Hair follicular keratinocyte (primary cell): ENCODE data around the gene MYH11. TPM values are rescaled to one million over a fixed set of nuclear protein-coding genes. Genes with fewer than 3 reads are reported as not detected.

Experiments
- total RNA-seq: library from RNA; depleted of rRNA; stranded (reverse); fragments of >200 nt; gene quantifications from 2 replicates; pipeline ENCODE4 v1.2.3, GENCODE V29; 2015

MYH11 gene
- total RNA-seq, result not detected in 2 replicates

GRCh38 chr16:15856901-15857698 is at the start of gene MYH11:
Gene MYH11, minus strand, starts transcription at chr16:15857028. Its CDS starts 18,776 bp downstream, at chr16:15838252.

GRCh38 chr16:15888072-15888976 is 31.5 kb upstream of the MYH11 start, which contains the start of gene CEP20:
Gene CEP20, minus strand, starts transcription at chr16:15888603. Its CDS starts 18 bp downstream, at chr16:15888585.

Other genes starting within 250 kb of the MYH11 start
- 5.5 and 11.2 TPM in 2 replicates for gene MARF1, start 213.9 kb downstream of the MYH11 start, total RNA-seq
- gene NDE1, start 206.8 kb downstream of the MYH11 start, total RNA-seq, result 67.0 and 87.6 TPM in 2 replicates
- gene CEP20, start 31.6 kb upstream of the MYH11 start, total RNA-seq, result 41.5 and 42.2 TPM in 2 replicates
- 14.1 and 17.9 TPM in 2 replicates for gene ABCC1, start 92.6 kb upstream of the MYH11 start, total RNA-seq